Measurements from ENCODE around the gene TBC1D22A. TPM values are rescaled to one million over a fixed set of nuclear protein-coding genes. Genes with fewer than 3 reads are reported as not detected.

The TBC1D22A gene
- total RNA-seq, 1 experiment from 2014 or later = 14.3 TPM

GRCh38 chr22:46910624-46911023 lies 148.2 kb downstream of the TBC1D22A start:
- H3K36me3 ChIP-seq (ENCODE audit: low read depth, low read length) = no peaks in the 10 kb centered on the region
- H3K27ac ChIP-seq (ENCODE audit: low read length) = no peak overlapping the region
- no peaks in the 10 kb centered on the region for H3F3A ChIP-seq (ENCODE audit: low read length, unreplicated experiment)
- DNase-seq = no peak
- H3K27me3 ChIP-seq (ENCODE audit: low read length) = no peaks in the 10 kb centered on the region
- no peaks in the 10 kb centered on the region for H3K79me2 ChIP-seq (ENCODE audit: low read length)
- no peaks in the 10 kb centered on the region for H3K9me2 ChIP-seq (replicated peaks; ENCODE audit: low read length)
- H2AFZ ChIP-seq (ENCODE audit: low read length) = no peak overlapping the region
- H3K4me3 ChIP-seq (ENCODE audit: low read length) = no peak overlapping the region
- H3K9ac ChIP-seq (ENCODE audit: low read length) = no peak overlapping the region
- TF ChIP-seq CTCF (conservative IDR thresholded peaks at IDR 0.05; ENCODE audit: low read depth, low read length) = no peak
- TF ChIP-seq EZH2phosphoT487 (IDR thresholded peaks at IDR 0.05; ENCODE audit: borderline replicate concordance, low read length) = no peak
- no peak for TF ChIP-seq EZH2 (IDR thresholded peaks at IDR 0.05; ENCODE audit: low read length, unreplicated experiment)
- intact Hi-C loops (cut with micrococcal nuclease) = no loop called here
- ATAC-seq = no peak
- ChIA-PET POLR2A (ENCODE audit: unreplicated experiment) (no interaction called here), CTCF (no interaction called here)
- no TSS peak for BruUV-seq (replicated peaks)
- no peaks in the 10 kb centered on the region for H3K4me1 ChIP-seq (ENCODE audit: insufficient read depth, low read length)
- no peaks in the 10 kb centered on the region for H4K20me1 ChIP-seq (ENCODE audit: low read length)
- no peak overlapping the region for H3K4me2 ChIP-seq (ENCODE audit: low read length)
- no peaks in the 10 kb centered on the region for H3K9me3 ChIP-seq (ENCODE audit: low read length)

- Histone ChIP-seq H3K27me3 (ENCODE audit: low read length) (no peaks in the 10 kb centered on the region), H3K9ac (ENCODE audit: low read length) (no peak overlapping the region), H3K27ac (ENCODE audit: low read length) (no peak overlapping the region), H3K4me2 (ENCODE audit: low read length) (no peak overlapping the region), H3K4me1 (ENCODE audit: insufficient read depth, low read length) (no peaks in the 10 kb centered on the region), H3K4me3 (ENCODE audit: low read length) (no peak overlapping the region), H4K20me1 (ENCODE audit: low read length) (no peaks in the 10 kb centered on the region), H3K36me3 (ENCODE audit: low read depth, low read length) (no peaks in the 10 kb centered on the region), H3F3A (ENCODE audit: low read length, unreplicated experiment) (no peaks in the 10 kb centered on the region), H3K9me2 (replicated peaks; ENCODE audit: low read length) (no peaks in the 10 kb centered on the region), H2AFZ (ENCODE audit: low read length) (no peak overlapping the region), H3K79me2 (ENCODE audit: low read length) (no peaks in the 10 kb centered on the region), H3K9me3 (ENCODE audit: low read length) (no peaks in the 10 kb centered on the region)
- ChIA-PET CTCF (no interaction called here), POLR2A (ENCODE audit: unreplicated experiment) (no interaction called here)
- intact Hi-C loops (cut with micrococcal nuclease) = no loop called here
- DNase-seq (no peak), ATAC-seq (no peak)
- BruUV-seq (replicated peaks) = no TSS peak
- TF ChIP-seq EZH2phosphoT487 (IDR thresholded peaks at IDR 0.05; ENCODE audit: borderline replicate concordance, low read length) (no peak), EZH2 (IDR thresholded peaks at IDR 0.05; ENCODE audit: low read length, unreplicated experiment) (no peak), CTCF (conservative IDR thresholded peaks at IDR 0.05; ENCODE audit: low read depth, low read length) (no peak)
These were observed 148.9 kb downstream of the TBC1D22A start for GRCh38 chr22:46911346-46911745.

GRCh38 chr22:46913351-46913750 lies 150.9 kb downstream of the TBC1D22A start:
- Histone ChIP-seq H3K27ac (ENCODE audit: low read length) (no peak overlapping the region), H3K4me2 (ENCODE audit: low read length) (no peak overlapping the region), H3F3A (ENCODE audit: low read length, unreplicated experiment) (no peaks in the 10 kb centered on the region), H2AFZ (ENCODE audit: low read length) (no peak overlapping the region), H3K9ac (ENCODE audit: low read length) (no peak overlapping the region), H4K20me1 (ENCODE audit: low read length) (no peaks in the 10 kb centered on the region), H3K4me1 (ENCODE audit: insufficient read depth, low read length) (no peaks in the 10 kb centered on the region), H3K9me3 (ENCODE audit: low read length) (no peaks in the 10 kb centered on the region), H3K9me2 (replicated peaks; ENCODE audit: low read length) (no peaks in the 10 kb centered on the region), H3K27me3 (ENCODE audit: low read length) (no peaks in the 10 kb centered on the region), H3K36me3 (ENCODE audit: low read depth, low read length) (no peaks in the 10 kb centered on the region), H3K4me3 (ENCODE audit: low read length) (no peak overlapping the region), H3K79me2 (ENCODE audit: low read length) (no peaks in the 10 kb centered on the region)
- intact Hi-C loops (cut with micrococcal nuclease) = no loop called here
- DNase-seq (no peak), ATAC-seq (no peak)
- no peak for TF ChIP-seq EZH2phosphoT487 (IDR thresholded peaks at IDR 0.05; ENCODE audit: borderline replicate concordance, low read length)
- no peak for TF ChIP-seq CTCF (conservative IDR thresholded peaks at IDR 0.05; ENCODE audit: low read depth, low read length)
- no peak for TF ChIP-seq EZH2 (IDR thresholded peaks at IDR 0.05; ENCODE audit: low read length, unreplicated experiment)
- ChIA-PET CTCF (no interaction called here), POLR2A (ENCODE audit: unreplicated experiment) (no interaction called here)
- BruUV-seq (replicated peaks) = no TSS peak

All from PC-3 (cell line).